ENCODE measurements around the gene DLGAP3. TPM values are rescaled to one million over a fixed set of nuclear protein-coding genes. Genes with fewer than 3 reads are reported as not detected.

Gene DLGAP3
- total RNA-seq, 2 experiments from 2014 or later = 0.38 to 0.83 TPM

- no peak overlapping the region for H3K4me3 Mint-ChIP-seq
- DNase-seq = no peak
- H3K9me3 Mint-ChIP-seq = no peaks in the 10 kb centered on the region
- intact Hi-C loops (cut with micrococcal nuclease) = no loop called here
- CTCF ChIA-PET = no interaction called here
- H3K27me3 Mint-ChIP-seq = peaks cover 2% of the 10 kb centered on the region
- H3K36me3 Mint-ChIP-seq (ENCODE audit: low read depth) = no peaks in the 10 kb centered on the region
- no peak for TF ChIP-seq CTCF (IDR thresholded peaks at IDR 0.05)
- ATAC-seq = no peak
- no peaks in the 10 kb centered on the region for H3K4me1 Mint-ChIP-seq (ENCODE audit: low read depth)
- H3K27ac Mint-ChIP-seq = no peak overlapping the region
- POLR2A ChIA-PET = interaction anchor here (0.8 kb wide), 1 partner anchor 71 kb away, joined by 3 read pairs; no protein-coding TSS in a partner anchor
These were observed 21.1 kb downstream of the DLGAP3 start for GRCh38 chr1:34908369-34908768.

GRCh38 chr1:34907487-34908090 is 21.9 kb downstream of the DLGAP3 start:
- Mint-ChIP-seq H3K4me3 (no peak overlapping the region), H3K4me1 (ENCODE audit: low read depth) (no peaks in the 10 kb centered on the region), H3K36me3 (ENCODE audit: low read depth) (no peaks in the 10 kb centered on the region), H3K27me3 (peaks cover 2% of the 10 kb centered on the region), H3K9me3 (no peaks in the 10 kb centered on the region), H3K27ac (no peak overlapping the region)
- ChIA-PET POLR2A (no interaction called here), CTCF (interaction anchor here (1.0 kb wide), 1 partner anchor 9 kb away, joined by 3 read pairs; no protein-coding TSS in a partner anchor)
- TF ChIP-seq CTCF (IDR thresholded peaks at IDR 0.05) = no peak
- intact Hi-C loops (cut with micrococcal nuclease) = no loop called here
- DNase-seq (no peak), ATAC-seq (no peak)

GRCh38 chr1:34906756-34907155 is 22.7 kb downstream of the DLGAP3 start:
- H3K36me3 Mint-ChIP-seq (ENCODE audit: low read depth) = no peaks in the 10 kb centered on the region
- TF ChIP-seq CTCF (IDR thresholded peaks at IDR 0.05) = no peak
- H3K9me3 Mint-ChIP-seq = no peaks in the 10 kb centered on the region
- H3K27ac Mint-ChIP-seq = no peak overlapping the region
- POLR2A ChIA-PET = no interaction called here
- H3K4me3 Mint-ChIP-seq = no peak overlapping the region
- intact Hi-C loops (cut with micrococcal nuclease) = no loop called here
- CTCF ChIA-PET = interaction anchor here (1.0 kb wide), 1 partner anchor 8 kb away, joined by 3 read pairs; no protein-coding TSS in a partner anchor
- no peak for DNase-seq
- no peak for ATAC-seq
- H3K4me1 Mint-ChIP-seq (ENCODE audit: low read depth) = no peaks in the 10 kb centered on the region
- H3K27me3 Mint-ChIP-seq = peaks cover 4% of the 10 kb centered on the region

- TF ChIP-seq CTCF (IDR thresholded peaks at IDR 0.05) = no peak
- CTCF ChIA-PET = no interaction called here
These were observed 23.2 kb downstream of the DLGAP3 start for GRCh38 chr1:34906222-34906621.

GRCh38 chr1:34905098-34905459 is 24.4 kb downstream of the DLGAP3 start:
- no peak overlapping the region for H3K27ac Mint-ChIP-seq

More at GRCh38 chr1:34906222-34906621, 23.2 kb downstream of the DLGAP3 start:
- Mint-ChIP-seq H3K27me3 (peaks cover 7% of the 10 kb centered on the region), H3K27ac (no peak overlapping the region), H3K4me3 (no peak overlapping the region), H3K9me3 (no peaks in the 10 kb centered on the region), H3K36me3 (ENCODE audit: low read depth) (no peaks in the 10 kb centered on the region), H3K4me1 (ENCODE audit: low read depth) (no peaks in the 10 kb centered on the region)
- POLR2A ChIA-PET = no interaction called here
- no peak for DNase-seq
- ATAC-seq = no peak
- intact Hi-C loops (cut with micrococcal nuclease) = no loop called here

More at GRCh38 chr1:34905098-34905459, 24.4 kb downstream of the DLGAP3 start:
- ATAC-seq = no peak
- Mint-ChIP-seq H3K36me3 (ENCODE audit: low read depth) (no peaks in the 10 kb centered on the region), H3K9me3 (no peaks in the 10 kb centered on the region), H3K27me3 (peaks cover 10% of the 10 kb centered on the region), H3K4me3 (no peak overlapping the region), H3K4me1 (ENCODE audit: low read depth) (no peaks in the 10 kb centered on the region)
- ChIA-PET CTCF (no interaction called here), POLR2A (no interaction called here)
- no peak for TF ChIP-seq CTCF (IDR thresholded peaks at IDR 0.05)
- no peak for DNase-seq
- intact Hi-C loops (cut with micrococcal nuclease) = no loop called here
